WTC11 (cell line): ENCODE results near the gene SLC30A4. TPM values are rescaled to one million over a fixed set of nuclear protein-coding genes. Genes with fewer than 3 reads are reported as not detected.

Experiments used
- ATAC-seq: fragments of 200-7000 bp; cut with Tn5 transposase; 2 replicates; pipeline ENCODE4 v1.10.0; 2021; ENCODE audit warnings: mild to moderate bottlenecking, moderate library complexity
- CTCF ChIA-PET: fragments of 300-600 bp; sonication (Branson Sonifier 250); formaldehyde crosslinking; loops from one replicate; lab custom pipeline; 2021; ENCODE audit warnings: antibody characterized with exemption; lab: Charles Lee
- POLR2A ChIA-PET: fragments of 350-600 bp; sonication (Branson Sonifier 250); formaldehyde crosslinking; loops from one replicate; lab custom pipeline; 2021; ENCODE audit warnings: antibody characterized with exemption; lab: Charles Lee
- DNase-seq: peaks from one replicate; pipeline ENCODE4 v3.0.0; 2021; ENCODE audit warnings: low spot score
- H3K27ac Mint-ChIP-seq: 2 replicates; pipeline ENCODE4 v1.8.0; 2021; ENCODE audit warnings: mixed read lengths
- H3K27me3 Mint-ChIP-seq: 2 replicates; pipeline ENCODE4 v1.8.0; 2021; ENCODE audit warnings: low read depth, mild to moderate bottlenecking, moderate library complexity, mixed read lengths
- H3K36me3 Mint-ChIP-seq: 2 replicates; pipeline ENCODE4 v1.8.0; 2021; ENCODE audit warnings: mixed read lengths
- H3K4me1 Mint-ChIP-seq: 2 replicates; pipeline ENCODE4 v1.8.0; 2022; ENCODE audit warnings: mixed read lengths
- H3K4me3 Mint-ChIP-seq: 2 replicates; pipeline ENCODE4 v1.8.0; 2021; ENCODE audit warnings: mild to moderate bottlenecking, moderate library complexity, mixed read lengths
- H3K9me3 Mint-ChIP-seq: 2 replicates; pipeline ENCODE4 v1.8.0; 2021; ENCODE audit warnings: mixed read lengths
- CBFB ChIP-seq: sonication (generic); formaldehyde crosslinking; IDR thresholded peaks from 2 replicates; pipeline ENCODE4 v1.8.1; 2022; ENCODE audit warnings: mild to moderate bottlenecking, low read depth, missing genetic modification reagents
- ELF4 ChIP-seq: sonication (generic); formaldehyde crosslinking; IDR thresholded peaks from 2 replicates; pipeline ENCODE4 v1.8.1; 2022; ENCODE audit warnings: low read depth, mild to moderate bottlenecking, moderate library complexity, missing genetic modification reagents
- ERG ChIP-seq: fragments of 250-450 bp; sonication (Bioruptor Pico); IDR thresholded peaks from 2 replicates; pipeline ENCODE4 v1.8.0; 2021; ENCODE audit warnings: mild to moderate bottlenecking
- ESRRA ChIP-seq: sonication (generic); formaldehyde crosslinking; IDR thresholded peaks from 2 replicates; pipeline ENCODE4 v1.8.1; 2022; ENCODE audit warnings: mild to moderate bottlenecking, missing genetic modification reagents, borderline replicate concordance
- ETV6 ChIP-seq: sonication (generic); formaldehyde crosslinking; IDR thresholded peaks from 2 replicates; pipeline ENCODE4 v1.8.1; 2022; ENCODE audit warnings: mild to moderate bottlenecking, missing genetic modification reagents
- GRHL2 ChIP-seq: fragments of 250-450 bp; sonication (Bioruptor Pico); IDR thresholded peaks from 2 replicates; pipeline ENCODE4 v1.8.0; 2022; ENCODE audit warnings: mild to moderate bottlenecking, moderate library complexity; ENCODE audit not compliant: insufficient replicate concordance, severe bottlenecking
- HMGA2 ChIP-seq: fragments of 250-450 bp; sonication (Bioruptor Pico); IDR thresholded peaks from 2 replicates; pipeline ENCODE4 v1.4.0; 2021; ENCODE audit warnings: mild to moderate bottlenecking, moderate library complexity
- KAT7 ChIP-seq: sonication (generic); formaldehyde crosslinking; IDR thresholded peaks from 2 replicates; pipeline ENCODE4 v1.8.1; 2023; ENCODE audit warnings: missing genetic modification reagents, mild to moderate bottlenecking, borderline replicate concordance
- MAX ChIP-seq: sonication (generic); formaldehyde crosslinking; IDR thresholded peaks from 2 replicates; pipeline ENCODE4 v1.8.0; 2022; ENCODE audit warnings: mild to moderate bottlenecking, missing genetic modification reagents
- MXD4 ChIP-seq: fragments of 250-450 bp; sonication (Bioruptor Pico); IDR thresholded peaks from 2 replicates; pipeline ENCODE4 v1.8.0; 2021; ENCODE audit warnings: mild to moderate bottlenecking, moderate library complexity, borderline replicate concordance
- NFE2L1 ChIP-seq: sonication (generic); formaldehyde crosslinking; IDR thresholded peaks from 2 replicates; pipeline ENCODE4 v1.8.1; 2023; ENCODE audit warnings: missing genetic modification reagents
- OVOL2 ChIP-seq: fragments of 250-450 bp; sonication (Bioruptor Pico); IDR thresholded peaks from 2 replicates; pipeline ENCODE4 v1.9.0; 2021; ENCODE audit warnings: mild to moderate bottlenecking, borderline replicate concordance
- PRRX2 ChIP-seq: fragments of 250-450 bp; sonication (Bioruptor Pico); IDR thresholded peaks from 2 replicates; pipeline ENCODE4 v1.8.0; 2021; ENCODE audit warnings: mild to moderate bottlenecking
- RORB ChIP-seq: fragments of 250-450 bp; sonication (Bioruptor Pico); IDR thresholded peaks from 2 replicates; pipeline ENCODE4 v1.9.0; 2021; ENCODE audit warnings: mild to moderate bottlenecking
- SP1 ChIP-seq: sonication (generic); formaldehyde crosslinking; conservative IDR thresholded peaks from 2 replicates; pipeline ENCODE4 v1.8.1; 2022; ENCODE audit warnings: missing genetic modification reagents
- ZSCAN18 ChIP-seq: fragments of 250-450 bp; sonication (Bioruptor Pico); IDR thresholded peaks from 2 replicates; pipeline ENCODE4 v2.1.2; 2022; ENCODE audit warnings: mild to moderate bottlenecking, moderate library complexity
- total RNA-seq: library from RNA; stranded (reverse); gene quantifications from 3 replicates; pipeline ENCODE4 v1.2.3, GENCODE V29; 2021
- TF ChIP-seq, protein P1 (sequence below): fragments of 250-450 bp; sonication (Bioruptor Pico); conservative IDR thresholded peaks from 2 replicates; pipeline ENCODE4 v1.9.0; 2021; ENCODE audit warnings: mild to moderate bottlenecking
- TF ChIP-seq, protein P2 (sequence below): sonication (generic); formaldehyde crosslinking; conservative IDR thresholded peaks from 2 replicates; pipeline ENCODE4 v1.8.1; 2023; ENCODE audit warnings: mild to moderate bottlenecking, low read depth, missing genetic modification reagents, moderate library complexity
- TF ChIP-seq, protein P3 (sequence below): fragments of 250-450 bp; sonication (Bioruptor Pico); IDR thresholded peaks from 2 replicates; pipeline ENCODE4 v1.9.0; 2021; ENCODE audit warnings: moderate library complexity, mild to moderate bottlenecking, inconsistent platforms, borderline replicate concordance
- TF ChIP-seq, protein P4 (sequence below): sonication (generic); formaldehyde crosslinking; IDR thresholded peaks from 2 replicates; pipeline ENCODE4 v1.8.1; 2022; ENCODE audit warnings: missing genetic modification reagents, borderline replicate concordance
- TF ChIP-seq, protein P5 (sequence below): sonication (generic); formaldehyde crosslinking; IDR thresholded peaks from 2 replicates; pipeline ENCODE4 v1.8.0; 2023; ENCODE audit warnings: missing genetic modification reagents

SLC30A4 gene
- total RNA-seq, 1 experiment from 2014 or later: 0.04 TPM

DNA sequence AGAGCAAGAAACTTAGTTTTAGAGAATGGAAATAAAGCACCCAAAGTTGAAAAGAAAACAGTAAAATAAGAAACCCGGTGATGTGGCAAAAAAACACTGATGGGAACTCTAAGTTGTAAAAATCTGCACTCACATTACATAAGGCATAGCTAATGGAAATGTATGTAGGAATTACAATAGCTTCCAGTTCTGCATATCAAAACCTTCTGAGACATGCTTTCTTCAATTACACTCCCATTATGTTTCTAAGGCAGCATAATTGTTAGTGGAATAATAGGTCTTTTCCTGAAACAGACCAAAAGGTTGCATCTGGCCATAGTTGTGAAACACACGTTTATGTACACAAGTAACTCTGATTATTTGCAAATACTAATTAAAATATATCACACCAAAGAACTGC lies 41.4 kb downstream of the SLC30A4 start (continued):
- TF ChIP-seq ESRRA (CRISPR knock-in tag) (no peak), MXD4 (CRISPR knock-in tag) (no peak), GRHL2 (no peak), HMGA2 (CRISPR knock-in tag) (no peak)
- TF ChIP-seq, all 79 proteins: peak for 0

DNA sequence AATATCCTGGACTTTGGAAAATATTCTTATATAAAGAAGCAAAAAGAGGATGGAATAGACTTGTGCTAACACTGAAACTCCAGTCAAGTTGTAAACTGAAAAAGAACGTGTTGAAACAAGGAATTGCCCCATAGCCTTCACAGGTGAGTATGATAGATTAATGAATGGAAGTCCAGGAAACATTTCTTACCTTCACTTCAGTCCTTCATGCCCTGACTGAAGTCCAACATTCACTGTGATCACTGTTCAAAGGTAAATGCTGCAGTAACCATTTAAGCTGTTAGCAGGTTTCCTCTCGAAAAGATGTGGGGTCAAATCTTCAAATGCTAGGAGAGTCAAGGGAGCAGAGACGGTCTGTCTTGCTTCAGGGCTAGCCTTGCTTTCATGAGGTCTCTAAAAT lies 46.1 kb downstream of the SLC30A4 start:
- Mint-ChIP-seq H3K36me3 (no peaks in the 10 kb centered on the region), H3K9me3 (no peaks in the 10 kb centered on the region), H3K4me3 (no peak overlapping the region), H3K27ac (no peak overlapping the region), H3K27me3 (peaks cover 96% of the 10 kb centered on the region), H3K4me1 (peaks cover 23% of the 10 kb centered on the region)
- no peak for DNase-seq
- ATAC-seq: no peak
- ChIA-PET POLR2A (no interaction called here), CTCF (interaction anchor here (1.4 kb wide), 1 partner anchor 19 kb away, joined by 4 read pairs; no protein-coding TSS in a partner anchor)
- TF ChIP-seq KAT7 (CRISPR knock-in tag) (no peak), ETV6 (CRISPR knock-in tag) (no peak), RORB (CRISPR knock-in tag) (no peak), ELF4 (CRISPR knock-in tag) (no peak), PRRX2 (CRISPR knock-in tag) (no peak), OVOL2 (CRISPR knock-in tag) (no peak), NFE2L1 (CRISPR knock-in tag) (no peak), SP1 (no peak), ZSCAN18 (CRISPR knock-in tag) (no peak), ERG (CRISPR knock-in tag) (no peak), MAX (CRISPR knock-in tag) (no peak), CBFB (CRISPR knock-in tag) (no peak)
- TF ChIP-seq, protein P1, sequence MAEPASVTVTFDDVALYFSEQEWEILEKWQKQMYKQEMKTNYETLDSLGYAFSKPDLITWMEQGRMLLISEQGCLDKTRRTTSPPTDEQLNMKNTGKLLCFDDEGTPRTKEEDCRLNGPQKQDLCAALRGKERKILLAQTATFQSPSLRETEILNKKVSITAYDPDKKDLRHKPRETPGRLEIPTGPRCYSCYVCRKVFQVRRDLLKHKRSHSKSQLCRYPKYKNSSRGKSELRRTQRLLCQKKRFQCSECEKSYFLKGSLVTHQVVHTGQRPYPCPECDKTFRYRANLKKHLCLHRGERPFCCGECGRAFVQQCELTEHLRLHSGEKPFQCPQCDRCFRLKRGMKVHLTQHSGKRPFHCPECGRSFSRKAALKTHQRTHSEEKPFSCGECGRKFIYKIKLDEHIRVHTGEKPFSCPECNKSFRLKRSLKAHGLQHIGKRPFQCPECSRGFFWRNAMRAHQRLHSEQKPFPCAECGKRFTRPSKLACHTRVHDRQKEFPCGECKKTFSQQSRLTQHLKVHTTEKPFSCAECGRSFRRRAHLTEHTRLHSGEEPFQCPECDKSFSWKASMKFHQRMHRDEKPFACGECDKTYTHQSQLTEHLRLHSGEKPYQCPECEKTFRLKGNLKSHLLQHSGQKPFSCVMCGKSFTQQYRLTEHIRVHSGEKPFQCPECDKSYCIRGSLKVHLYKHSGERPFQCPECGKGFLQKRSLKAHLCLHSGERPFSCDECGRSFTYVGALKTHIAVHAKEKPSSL (CRISPR knock-in tag): no peak
- TF ChIP-seq, protein P2, sequence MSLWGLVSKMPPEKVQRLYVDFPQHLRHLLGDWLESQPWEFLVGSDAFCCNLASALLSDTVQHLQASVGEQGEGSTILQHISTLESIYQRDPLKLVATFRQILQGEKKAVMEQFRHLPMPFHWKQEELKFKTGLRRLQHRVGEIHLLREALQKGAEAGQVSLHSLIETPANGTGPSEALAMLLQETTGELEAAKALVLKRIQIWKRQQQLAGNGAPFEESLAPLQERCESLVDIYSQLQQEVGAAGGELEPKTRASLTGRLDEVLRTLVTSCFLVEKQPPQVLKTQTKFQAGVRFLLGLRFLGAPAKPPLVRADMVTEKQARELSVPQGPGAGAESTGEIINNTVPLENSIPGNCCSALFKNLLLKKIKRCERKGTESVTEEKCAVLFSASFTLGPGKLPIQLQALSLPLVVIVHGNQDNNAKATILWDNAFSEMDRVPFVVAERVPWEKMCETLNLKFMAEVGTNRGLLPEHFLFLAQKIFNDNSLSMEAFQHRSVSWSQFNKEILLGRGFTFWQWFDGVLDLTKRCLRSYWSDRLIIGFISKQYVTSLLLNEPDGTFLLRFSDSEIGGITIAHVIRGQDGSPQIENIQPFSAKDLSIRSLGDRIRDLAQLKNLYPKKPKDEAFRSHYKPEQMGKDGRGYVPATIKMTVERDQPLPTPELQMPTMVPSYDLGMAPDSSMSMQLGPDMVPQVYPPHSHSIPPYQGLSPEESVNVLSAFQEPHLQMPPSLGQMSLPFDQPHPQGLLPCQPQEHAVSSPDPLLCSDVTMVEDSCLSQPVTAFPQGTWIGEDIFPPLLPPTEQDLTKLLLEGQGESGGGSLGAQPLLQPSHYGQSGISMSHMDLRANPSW (CRISPR knock-in tag): no peak
- TF ChIP-seq, protein P3, sequence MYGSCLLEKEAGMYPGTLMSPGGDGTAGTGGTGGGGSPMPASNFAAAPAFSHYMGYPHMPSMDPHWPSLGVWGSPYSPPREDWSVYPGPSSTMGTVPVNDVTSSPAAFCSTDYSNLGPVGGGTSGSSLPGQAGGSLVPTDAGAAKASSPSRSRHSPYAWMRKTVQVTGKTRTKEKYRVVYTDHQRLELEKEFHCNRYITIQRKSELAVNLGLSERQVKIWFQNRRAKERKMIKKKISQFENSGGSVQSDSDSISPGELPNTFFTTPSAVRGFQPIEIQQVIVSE: no peak
- TF ChIP-seq, protein P4, sequence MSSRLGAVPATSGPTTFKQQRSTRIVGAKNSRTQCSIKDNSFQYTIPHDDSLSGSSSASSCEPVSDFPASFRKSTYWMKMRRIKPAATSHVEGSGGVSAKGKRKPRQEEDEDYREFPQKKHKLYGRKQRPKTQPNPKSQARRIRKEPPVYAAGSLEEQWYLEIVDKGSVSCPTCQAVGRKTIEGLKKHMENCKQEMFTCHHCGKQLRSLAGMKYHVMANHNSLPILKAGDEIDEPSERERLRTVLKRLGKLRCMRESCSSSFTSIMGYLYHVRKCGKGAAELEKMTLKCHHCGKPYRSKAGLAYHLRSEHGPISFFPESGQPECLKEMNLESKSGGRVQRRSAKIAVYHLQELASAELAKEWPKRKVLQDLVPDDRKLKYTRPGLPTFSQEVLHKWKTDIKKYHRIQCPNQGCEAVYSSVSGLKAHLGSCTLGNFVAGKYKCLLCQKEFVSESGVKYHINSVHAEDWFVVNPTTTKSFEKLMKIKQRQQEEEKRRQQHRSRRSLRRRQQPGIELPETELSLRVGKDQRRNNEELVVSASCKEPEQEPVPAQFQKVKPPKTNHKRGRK (CRISPR knock-in tag): no peak
- TF ChIP-seq, protein P5, sequence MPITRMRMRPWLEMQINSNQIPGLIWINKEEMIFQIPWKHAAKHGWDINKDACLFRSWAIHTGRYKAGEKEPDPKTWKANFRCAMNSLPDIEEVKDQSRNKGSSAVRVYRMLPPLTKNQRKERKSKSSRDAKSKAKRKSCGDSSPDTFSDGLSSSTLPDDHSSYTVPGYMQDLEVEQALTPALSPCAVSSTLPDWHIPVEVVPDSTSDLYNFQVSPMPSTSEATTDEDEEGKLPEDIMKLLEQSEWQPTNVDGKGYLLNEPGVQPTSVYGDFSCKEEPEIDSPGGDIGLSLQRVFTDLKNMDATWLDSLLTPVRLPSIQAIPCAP (CRISPR knock-in tag): no peak
